WTC11 (cell line): ENCODE measurements around the gene LIMCH1. TPM values are rescaled to one million over a fixed set of nuclear protein-coding genes. Genes with fewer than 3 reads are reported as not detected.
"Not testable (repeated sequence)": the region's sequence is repeated elsewhere in the genome, so short reads cannot be mapped to it uniquely, and the experiment has no call there.

Experiments
- ATAC-seq: fragments of 200-7000 bp; cut with Tn5 transposase; 2 replicates; pipeline ENCODE4 v1.10.0; 2021; ENCODE audit warnings: mild to moderate bottlenecking, moderate library complexity
- CTCF ChIA-PET: fragments of 300-600 bp; sonication (Branson Sonifier 250); formaldehyde crosslinking; loops from one replicate; lab custom pipeline; 2021; ENCODE audit warnings: antibody characterized with exemption; lab: Charles Lee
- POLR2A ChIA-PET: fragments of 350-600 bp; sonication (Branson Sonifier 250); formaldehyde crosslinking; loops from one replicate; lab custom pipeline; 2021; ENCODE audit warnings: antibody characterized with exemption; lab: Charles Lee
- DNase-seq: peaks from one replicate; pipeline ENCODE4 v3.0.0; 2021; ENCODE audit warnings: low spot score
- H3K27ac Mint-ChIP-seq: 2 replicates; pipeline ENCODE4 v1.8.0; 2021; ENCODE audit warnings: mixed read lengths
- H3K27me3 Mint-ChIP-seq: 2 replicates; pipeline ENCODE4 v1.8.0; 2021; ENCODE audit warnings: low read depth, mild to moderate bottlenecking, moderate library complexity, mixed read lengths
- H3K36me3 Mint-ChIP-seq: 2 replicates; pipeline ENCODE4 v1.8.0; 2021; ENCODE audit warnings: mixed read lengths
- H3K4me1 Mint-ChIP-seq: 2 replicates; pipeline ENCODE4 v1.8.0; 2022; ENCODE audit warnings: mixed read lengths
- H3K4me3 Mint-ChIP-seq: 2 replicates; pipeline ENCODE4 v1.8.0; 2021; ENCODE audit warnings: mild to moderate bottlenecking, moderate library complexity, mixed read lengths
- H3K9me3 Mint-ChIP-seq: 2 replicates; pipeline ENCODE4 v1.8.0; 2021; ENCODE audit warnings: mixed read lengths
- ATF1 ChIP-seq: sonication (generic); formaldehyde crosslinking; IDR thresholded peaks from 2 replicates; pipeline ENCODE4 v1.8.1; 2023; ENCODE audit warnings: mild to moderate bottlenecking, moderate library complexity, missing genetic modification reagents
- E2F4 ChIP-seq: sonication (generic); formaldehyde crosslinking; IDR thresholded peaks from 2 replicates; pipeline ENCODE4 v1.8.1; 2022; ENCODE audit warnings: low read depth, mild to moderate bottlenecking, moderate library complexity, missing genetic modification reagents, borderline replicate concordance
- FOXJ3 ChIP-seq: sonication (generic); formaldehyde crosslinking; IDR thresholded peaks from 2 replicates; pipeline ENCODE4 v1.9.0; 2021; ENCODE audit warnings: missing genetic modification reagents, mild to moderate bottlenecking, borderline replicate concordance
- FOXP1 ChIP-seq: sonication (generic); formaldehyde crosslinking; IDR thresholded peaks from 2 replicates; pipeline ENCODE4 v1.8.0; 2022; ENCODE audit warnings: missing genetic modification reagents, mild to moderate bottlenecking, moderate library complexity, borderline replicate concordance
- JAZF1 ChIP-seq: fragments of 250-450 bp; sonication (Bioruptor Pico); IDR thresholded peaks from 2 replicates; pipeline ENCODE4 v1.9.0; 2021; ENCODE audit warnings: moderate library complexity, mild to moderate bottlenecking, inconsistent platforms
- JUN ChIP-seq: sonication (generic); formaldehyde crosslinking; IDR thresholded peaks from 2 replicates; pipeline ENCODE4 v1.8.0; 2023; ENCODE audit warnings: mild to moderate bottlenecking, missing genetic modification reagents
- NR3C1 ChIP-seq: sonication (generic); formaldehyde crosslinking; conservative IDR thresholded peaks from 2 replicates; pipeline ENCODE4 v1.8.1; 2023; ENCODE audit warnings: low read depth, mild to moderate bottlenecking, missing genetic modification reagents
- PREB ChIP-seq: sonication (generic); formaldehyde crosslinking; IDR thresholded peaks from 2 replicates; pipeline ENCODE4 v1.8.1; 2022; ENCODE audit warnings: mild to moderate bottlenecking, missing genetic modification reagents, moderate library complexity, borderline replicate concordance
- SMAD3 ChIP-seq: sonication (generic); formaldehyde crosslinking; IDR thresholded peaks from 2 replicates; pipeline ENCODE4 v1.8.0; 2022; ENCODE audit warnings: missing genetic modification reagents, mild to moderate bottlenecking, borderline replicate concordance
- STAT6 ChIP-seq: sonication (generic); formaldehyde crosslinking; conservative IDR thresholded peaks from 2 replicates; pipeline ENCODE4 v1.8.1; 2023; ENCODE audit warnings: mild to moderate bottlenecking, low read depth, missing genetic modification reagents, moderate library complexity
- TCF7 ChIP-seq: sonication (generic); formaldehyde crosslinking; IDR thresholded peaks from 2 replicates; pipeline ENCODE4 v1.8.0; 2022; ENCODE audit warnings: mild to moderate bottlenecking, low read depth, missing genetic modification reagents, moderate library complexity
- TEAD4 ChIP-seq: sonication (generic); formaldehyde crosslinking; IDR thresholded peaks from 2 replicates; pipeline ENCODE4 v1.8.0; 2022; ENCODE audit warnings: mild to moderate bottlenecking, missing genetic modification reagents
- ZNF138 ChIP-seq: sonication (generic); formaldehyde crosslinking; conservative IDR thresholded peaks from 2 replicates; pipeline ENCODE4 v1.8.1; 2022; ENCODE audit warnings: mild to moderate bottlenecking, moderate library complexity, missing genetic modification reagents
- ZNF263 ChIP-seq: sonication (generic); formaldehyde crosslinking; IDR thresholded peaks from 2 replicates; pipeline ENCODE4 v1.8.1; 2022; ENCODE audit warnings: low read depth, mild to moderate bottlenecking, moderate library complexity, missing genetic modification reagents
- ZNF423 ChIP-seq: fragments of 250-450 bp; sonication (Bioruptor Pico); IDR thresholded peaks from 2 replicates; pipeline ENCODE4 v2.1.2; 2022; ENCODE audit warnings: mild to moderate bottlenecking, moderate library complexity
- total RNA-seq: library from RNA; stranded (reverse); gene quantifications from 3 replicates; pipeline ENCODE4 v1.2.3, GENCODE V29; 2021
- TF ChIP-seq, protein P1 (sequence below): sonication (generic); formaldehyde crosslinking; IDR thresholded peaks from 2 replicates; pipeline ENCODE4 v1.8.0; 2022; ENCODE audit warnings: mild to moderate bottlenecking, missing genetic modification reagents
- TF ChIP-seq, protein P2 (sequence below): sonication (generic); formaldehyde crosslinking; IDR thresholded peaks from 2 replicates; pipeline ENCODE4 v1.8.1; 2022; ENCODE audit warnings: low read depth, missing genetic modification reagents, borderline replicate concordance
- TF ChIP-seq, protein P3 (sequence below): sonication (generic); formaldehyde crosslinking; IDR thresholded peaks from 2 replicates; pipeline ENCODE4 v1.8.1; 2023; ENCODE audit warnings: mild to moderate bottlenecking, missing genetic modification reagents
- TF ChIP-seq, protein P4 (sequence below): fragments of 250-450 bp; sonication (Bioruptor Pico); IDR thresholded peaks from 2 replicates; pipeline ENCODE4 v2.1.2; 2022; ENCODE audit warnings: mild to moderate bottlenecking, moderate library complexity

Gene LIMCH1
- total RNA-seq, 1 experiment from 2014 or later, result 0.92 TPM

DNA sequence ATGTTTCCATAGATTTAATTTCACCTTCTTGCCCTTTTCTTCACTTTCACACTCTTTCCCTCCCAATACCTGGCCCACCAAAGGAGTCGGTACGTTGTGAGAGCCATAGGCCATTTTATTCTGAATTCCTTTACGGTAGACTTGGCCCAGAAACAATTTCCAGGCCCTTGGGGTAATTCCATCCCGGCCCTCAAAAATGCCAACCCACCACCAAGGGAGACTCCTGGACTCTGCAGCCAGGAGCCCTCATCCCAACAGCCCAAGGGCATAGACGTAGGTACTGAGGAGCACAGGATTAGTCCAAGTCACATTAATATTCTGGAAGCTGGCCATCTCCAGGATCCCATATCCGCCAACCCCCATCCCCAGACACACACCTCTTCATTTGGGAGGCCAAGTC lies 102.9 kb downstream of the LIMCH1 start (continued):
- TF ChIP-seq SMAD3 (CRISPR knock-in tag) (no peak), ATF1 (no peak), JUN (CRISPR knock-in tag) (no peak)

DNA sequence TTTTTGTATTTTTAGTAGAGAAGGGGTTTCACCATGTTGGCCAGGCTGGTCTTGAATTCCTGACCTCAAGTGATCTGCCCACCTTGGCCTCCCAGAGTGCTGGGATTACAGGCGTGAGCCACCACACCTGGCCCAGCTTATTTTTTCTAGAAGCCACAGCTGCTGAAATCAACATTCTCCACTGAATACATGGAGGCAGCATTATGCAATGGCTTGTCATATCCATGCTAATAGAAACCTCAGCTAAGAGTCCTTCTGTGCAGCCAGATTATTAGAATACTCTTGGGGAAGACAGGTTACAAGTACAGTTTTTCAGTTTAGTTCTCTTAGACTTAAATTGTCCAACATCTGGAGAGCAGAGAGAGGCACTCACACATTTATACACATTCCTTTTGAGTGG lies 104.8 kb downstream of the LIMCH1 start:
- H3K9me3 Mint-ChIP-seq, H3K36me3 Mint-ChIP-seq, H3K27ac Mint-ChIP-seq, POLR2A ChIA-PET, DNase-seq, ATAC-seq, H3K4me3 Mint-ChIP-seq: not testable (repeated sequence)
- CTCF ChIA-PET, result interaction anchor here (1.3 to 2.9 kb wide), 2 partner anchors 19 to 362 kb away, joined by 9 to 16 read pairs; no protein-coding TSS in a partner anchor
- Mint-ChIP-seq H3K4me1 (peaks cover 16% of the 10 kb centered on the region), H3K27me3 (peaks cover 25% of the 10 kb centered on the region)

- Mint-ChIP-seq H3K27ac (no peak overlapping the region), H3K4me3 (no peak overlapping the region), H3K27me3 (peaks cover 25% of the 10 kb centered on the region), H3K36me3 (no peaks in the 10 kb centered on the region), H3K4me1 (peaks cover 16% of the 10 kb centered on the region), H3K9me3 (no peaks in the 10 kb centered on the region)
- ChIA-PET POLR2A (no interaction called here), CTCF (interaction anchor here (0.6 to 2.9 kb wide), 9 partner anchors 18 to 367 kb away, joined by 3 to 16 read pairs (median 8); no protein-coding TSS in a partner anchor)
- no peak for DNase-seq
- no peak for TF ChIP-seq ZNF423 (CRISPR knock-in tag)
- TF ChIP-seq, protein P1, sequence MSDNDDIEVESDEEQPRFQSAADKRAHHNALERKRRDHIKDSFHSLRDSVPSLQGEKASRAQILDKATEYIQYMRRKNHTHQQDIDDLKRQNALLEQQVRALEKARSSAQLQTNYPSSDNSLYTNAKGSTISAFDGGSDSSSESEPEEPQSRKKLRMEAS (CRISPR knock-in tag), result no peak
- TF ChIP-seq TEAD4, result no peak
- no peak for TF ChIP-seq E2F4 (CRISPR knock-in tag)
- TF ChIP-seq, protein P2, sequence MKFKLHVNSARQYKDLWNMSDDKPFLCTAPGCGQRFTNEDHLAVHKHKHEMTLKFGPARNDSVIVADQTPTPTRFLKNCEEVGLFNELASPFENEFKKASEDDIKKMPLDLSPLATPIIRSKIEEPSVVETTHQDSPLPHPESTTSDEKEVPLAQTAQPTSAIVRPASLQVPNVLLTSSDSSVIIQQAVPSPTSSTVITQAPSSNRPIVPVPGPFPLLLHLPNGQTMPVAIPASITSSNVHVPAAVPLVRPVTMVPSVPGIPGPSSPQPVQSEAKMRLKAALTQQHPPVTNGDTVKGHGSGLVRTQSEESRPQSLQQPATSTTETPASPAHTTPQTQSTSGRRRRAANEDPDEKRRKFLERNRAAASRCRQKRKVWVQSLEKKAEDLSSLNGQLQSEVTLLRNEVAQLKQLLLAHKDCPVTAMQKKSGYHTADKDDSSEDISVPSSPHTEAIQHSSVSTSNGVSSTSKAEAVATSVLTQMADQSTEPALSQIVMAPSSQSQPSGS (CRISPR knock-in tag), result no peak
- TF ChIP-seq ZNF263 (CRISPR knock-in tag), result no peak
- no peak for TF ChIP-seq FOXP1 (CRISPR knock-in tag)
- TF ChIP-seq FOXJ3 (CRISPR knock-in tag), result no peak
- no peak for TF ChIP-seq PREB (CRISPR knock-in tag)
- TF ChIP-seq TCF7 (CRISPR knock-in tag), result no peak
- TF ChIP-seq ZNF138 (CRISPR knock-in tag), result no peak
- TF ChIP-seq NR3C1 (CRISPR knock-in tag), result no peak
- no peak for ATAC-seq
Observed at GRCh38 chr4:41643331-41643730, 105.4 kb downstream of the LIMCH1 start.

DNA sequence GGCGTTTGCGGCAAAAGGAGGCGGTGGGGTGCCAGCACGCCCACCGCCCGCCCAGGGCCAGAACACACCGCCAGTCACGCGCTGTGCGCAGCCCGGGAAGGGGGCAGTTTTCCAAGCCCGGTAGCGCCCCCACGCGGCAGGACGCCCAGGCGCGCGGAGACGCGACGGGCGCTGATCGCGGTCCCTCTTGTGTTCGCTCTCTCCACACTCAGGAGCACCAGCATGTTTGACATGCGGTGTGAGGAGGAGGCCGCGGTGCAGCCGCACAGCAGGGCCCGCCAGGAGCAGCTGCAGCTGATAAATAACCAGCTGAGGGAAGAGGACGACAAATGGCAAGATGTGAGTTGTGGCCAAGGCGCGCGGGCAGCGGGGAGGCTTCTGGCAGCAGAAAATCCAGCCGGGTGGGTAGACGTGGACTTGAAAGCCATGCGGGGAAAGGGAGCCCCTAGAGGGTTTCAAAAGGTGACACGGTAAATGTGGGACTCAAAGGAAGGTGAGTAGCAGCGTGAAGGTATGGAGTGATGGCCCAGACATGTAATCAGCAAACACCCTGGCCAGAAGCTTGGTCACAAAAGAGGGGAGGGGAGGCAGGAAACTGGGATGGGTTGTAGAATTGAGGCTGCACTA lies 106.4 kb downstream of the LIMCH1 start:
- CTCF ChIA-PET, result interaction anchor here (0.6 to 2.9 kb wide), 21 partner anchors 17 to 388 kb away, joined by 3 to 16 read pairs (median 4); partner anchors contain the start of gene UCHL1
- peak; percentile 97 for ATAC-seq
- H3K4me1 Mint-ChIP-seq, result peaks cover 14% of the 10 kb centered on the region
- H3K36me3 Mint-ChIP-seq, result no peaks in the 10 kb centered on the region
- H3K9me3 Mint-ChIP-seq, result no peaks in the 10 kb centered on the region
- H3K27ac Mint-ChIP-seq, result no peak overlapping the region
- peak; percentile 94 for DNase-seq
- POLR2A ChIA-PET, result no interaction called here
- peaks cover 25% of the 10 kb centered on the region for H3K27me3 Mint-ChIP-seq
- peak overlapping the region; percentile 64 for H3K4me3 Mint-ChIP-seq
- 0 out of 2 replicates have a peak, but pooled peaks have one; percentile 43 for TF ChIP-seq STAT6
- no peak for TF ChIP-seq JAZF1 (CRISPR knock-in tag)
- TF ChIP-seq TEAD4, result peak; percentile 73
- no peak for TF ChIP-seq FOXJ3 (CRISPR knock-in tag)
- no peak for TF ChIP-seq ZNF423 (CRISPR knock-in tag)
- TF ChIP-seq, protein P3, sequence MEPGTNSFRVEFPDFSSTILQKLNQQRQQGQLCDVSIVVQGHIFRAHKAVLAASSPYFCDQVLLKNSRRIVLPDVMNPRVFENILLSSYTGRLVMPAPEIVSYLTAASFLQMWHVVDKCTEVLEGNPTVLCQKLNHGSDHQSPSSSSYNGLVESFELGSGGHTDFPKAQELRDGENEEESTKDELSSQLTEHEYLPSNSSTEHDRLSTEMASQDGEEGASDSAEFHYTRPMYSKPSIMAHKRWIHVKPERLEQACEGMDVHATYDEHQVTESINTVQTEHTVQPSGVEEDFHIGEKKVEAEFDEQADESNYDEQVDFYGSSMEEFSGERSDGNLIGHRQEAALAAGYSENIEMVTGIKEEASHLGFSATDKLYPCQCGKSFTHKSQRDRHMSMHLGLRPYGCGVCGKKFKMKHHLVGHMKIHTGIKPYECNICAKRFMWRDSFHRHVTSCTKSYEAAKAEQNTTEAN, result 0 out of 2 replicates have a peak, but pooled peaks have one; percentile 48
- peak; percentile 94; the same call in 1 of the 2 replicates for TF ChIP-seq ZNF138 (CRISPR knock-in tag)
- TF ChIP-seq, protein P4, sequence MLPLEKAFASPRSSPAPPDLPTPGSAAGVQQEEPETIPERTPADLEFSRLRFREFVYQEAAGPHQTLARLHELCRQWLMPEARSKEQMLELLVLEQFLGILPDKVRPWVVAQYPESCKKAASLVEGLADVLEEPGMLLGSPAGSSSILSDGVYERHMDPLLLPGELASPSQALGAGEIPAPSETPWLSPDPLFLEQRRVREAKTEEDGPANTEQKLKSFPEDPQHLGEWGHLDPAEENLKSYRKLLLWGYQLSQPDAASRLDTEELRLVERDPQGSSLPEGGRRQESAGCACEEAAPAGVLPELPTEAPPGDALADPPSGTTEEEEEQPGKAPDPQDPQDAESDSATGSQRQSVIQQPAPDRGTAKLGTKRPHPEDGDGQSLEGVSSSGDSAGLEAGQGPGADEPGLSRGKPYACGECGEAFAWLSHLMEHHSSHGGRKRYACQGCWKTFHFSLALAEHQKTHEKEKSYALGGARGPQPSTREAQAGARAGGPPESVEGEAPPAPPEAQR (CRISPR knock-in tag), result no peak
